NCI-H69 (cell line): Measurements from ENCODE around the gene TRIM24.

Source experiments
- DNase-seq: peaks from one replicate; lab custom pipeline; 2025; lab: John Stamatoyannopoulos, UW

The TRIM24 gene

DNA sequence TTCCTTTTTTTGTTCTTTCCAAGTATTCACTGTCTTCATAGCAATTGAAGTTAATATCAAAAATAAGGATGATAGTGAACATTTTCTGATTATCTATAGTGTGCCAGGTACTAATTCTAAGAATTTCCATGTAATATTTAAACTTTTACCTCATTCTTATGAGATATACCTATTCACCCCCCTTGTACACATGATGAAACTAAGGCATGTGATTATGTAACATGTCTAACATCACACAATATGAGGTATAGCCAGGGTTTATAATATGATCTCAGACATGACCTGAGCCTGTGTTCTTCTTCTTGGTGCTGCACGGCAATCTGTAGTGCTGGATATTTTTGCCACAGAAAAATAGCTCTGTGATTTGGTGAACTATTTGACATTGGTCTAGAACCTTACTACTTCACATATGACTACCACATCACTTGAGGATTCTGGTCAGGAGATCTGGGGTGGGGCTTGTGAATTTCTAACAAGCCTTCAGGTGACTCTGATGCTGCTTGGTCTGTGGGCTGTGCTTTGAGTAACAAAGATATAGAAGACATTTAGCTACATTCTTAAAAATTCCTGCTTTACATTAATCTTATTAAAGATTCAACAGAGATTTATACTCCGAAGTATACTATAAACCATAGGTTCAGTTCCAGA lies 79.1 kb downstream of the TRIM24 start:
- DNase-seq, result no peak

DNA sequence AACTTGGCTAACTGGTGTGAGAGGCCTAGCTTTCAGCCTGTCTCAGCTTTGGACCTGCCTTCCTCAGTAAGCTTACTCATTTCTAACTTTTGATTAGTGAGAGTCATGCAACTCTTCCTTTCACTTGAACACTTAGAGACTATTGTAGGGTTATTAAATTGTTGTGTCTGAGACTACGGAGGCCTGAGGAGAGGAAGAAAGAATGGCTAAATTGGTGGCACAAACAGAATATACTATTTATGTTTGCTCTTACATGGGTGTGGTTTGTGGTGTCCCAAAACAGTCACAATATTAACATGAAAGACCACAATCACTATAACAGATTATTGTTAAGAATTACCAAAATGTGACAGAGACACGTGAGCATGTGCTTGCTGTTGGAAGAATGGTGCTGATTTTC lies 82.1 kb downstream of the TRIM24 start:
- DNase-seq, result no peak

DNA sequence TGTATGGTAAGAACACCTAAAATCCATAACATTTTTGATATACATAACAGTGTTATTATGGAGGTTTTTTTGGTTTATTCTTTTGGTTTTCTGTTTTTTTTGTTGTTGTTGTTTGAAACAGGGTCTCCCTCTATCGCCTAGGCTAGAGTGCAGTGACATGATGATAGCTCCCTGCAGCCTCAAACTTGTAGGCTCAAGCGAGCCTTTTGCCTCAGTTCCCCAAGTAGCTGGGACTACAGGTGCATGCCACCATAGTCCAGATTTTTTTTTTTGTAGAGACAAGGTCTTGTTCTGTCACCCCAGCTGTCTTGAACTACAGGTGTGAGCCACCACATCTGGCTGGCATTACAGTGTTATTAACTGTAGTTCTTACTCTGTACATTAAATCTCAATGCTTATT lies 83.7 kb downstream of the TRIM24 start:
- no peak for DNase-seq

DNA sequence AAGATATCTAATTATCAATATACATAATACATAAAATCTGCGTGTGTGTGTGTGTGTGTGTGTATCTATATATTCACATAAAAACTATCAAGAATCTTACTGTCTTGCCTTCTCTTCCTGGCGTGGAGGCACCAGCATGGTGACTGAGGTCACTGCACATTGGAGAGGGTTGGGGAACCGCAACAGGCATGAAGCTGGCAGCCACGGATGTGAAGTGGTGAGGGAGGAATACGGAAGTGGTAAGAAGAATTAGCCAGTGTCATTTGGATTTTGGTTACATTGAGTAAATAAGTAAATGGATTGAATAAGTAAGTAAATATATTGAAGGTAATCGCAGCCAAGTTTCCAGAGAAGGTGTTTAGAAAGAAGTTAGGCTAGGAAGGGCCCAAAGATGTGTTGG lies 85.1 kb downstream of the TRIM24 start:
- DNase-seq, result no peak

DNA sequence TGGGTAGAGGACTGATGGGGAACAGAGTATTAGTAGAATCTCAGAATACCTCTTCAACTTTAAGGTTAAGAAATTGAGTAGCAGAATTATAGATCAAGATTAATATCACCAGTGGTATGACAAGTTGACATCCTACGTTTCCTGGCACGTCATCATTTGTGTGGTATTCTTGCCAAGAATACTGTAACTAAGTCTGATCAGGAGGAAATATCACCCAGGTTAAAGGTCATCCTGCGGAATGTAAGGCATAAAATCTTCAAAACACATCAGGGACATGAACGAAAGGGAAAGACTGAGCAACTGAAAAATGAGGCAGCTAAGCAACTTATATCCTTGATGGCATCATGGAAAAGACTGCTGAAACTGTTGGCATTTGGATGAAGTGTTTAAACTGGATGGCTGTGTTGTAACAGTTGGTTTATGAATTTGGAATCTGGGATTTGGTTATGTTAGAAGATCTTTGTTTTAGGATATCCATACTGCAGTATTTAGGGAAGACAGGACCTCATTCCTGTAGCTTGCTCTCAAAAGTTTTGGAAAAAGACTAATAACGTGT lies 86.1 kb downstream of the TRIM24 start:
- no peak for DNase-seq

DNA sequence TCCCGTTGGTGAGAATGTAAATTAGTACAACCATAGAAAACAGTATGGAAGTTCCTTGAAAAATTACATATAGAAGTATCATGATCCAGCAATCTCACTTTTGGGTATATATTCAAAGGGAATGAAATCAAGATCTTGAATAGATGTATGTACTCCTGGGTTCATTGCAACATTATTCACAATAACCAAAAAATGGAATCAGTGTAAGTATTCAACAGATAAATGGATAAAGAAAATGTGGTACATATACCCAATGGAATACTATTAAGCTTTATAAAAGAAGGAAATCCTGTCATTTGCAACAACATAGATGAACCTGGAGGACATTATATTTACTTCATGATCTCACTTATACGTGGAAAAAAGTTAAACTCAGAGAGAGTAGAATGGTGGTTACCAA lies 86.8 kb downstream of the TRIM24 start:
- no peak for DNase-seq

DNA sequence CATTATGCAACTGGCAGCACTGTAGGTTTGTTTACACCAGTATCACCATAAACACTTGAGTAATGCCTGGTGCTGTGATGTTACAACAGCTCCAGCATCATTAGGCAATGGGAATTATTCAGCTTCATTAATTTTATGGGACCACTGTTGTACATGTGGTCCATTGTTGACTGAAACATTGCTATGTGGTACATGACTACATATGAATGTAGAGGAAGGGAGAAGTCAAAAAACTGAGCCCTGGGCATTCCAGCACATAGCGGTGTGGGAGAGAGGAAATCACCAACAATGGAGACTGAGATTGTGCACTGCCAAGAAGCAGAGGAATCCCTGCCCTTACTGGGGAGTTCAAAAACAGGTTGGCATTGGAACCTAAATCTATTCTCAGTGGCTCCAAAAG lies 89.0 kb downstream of the TRIM24 start:
- no peak for DNase-seq

DNA sequence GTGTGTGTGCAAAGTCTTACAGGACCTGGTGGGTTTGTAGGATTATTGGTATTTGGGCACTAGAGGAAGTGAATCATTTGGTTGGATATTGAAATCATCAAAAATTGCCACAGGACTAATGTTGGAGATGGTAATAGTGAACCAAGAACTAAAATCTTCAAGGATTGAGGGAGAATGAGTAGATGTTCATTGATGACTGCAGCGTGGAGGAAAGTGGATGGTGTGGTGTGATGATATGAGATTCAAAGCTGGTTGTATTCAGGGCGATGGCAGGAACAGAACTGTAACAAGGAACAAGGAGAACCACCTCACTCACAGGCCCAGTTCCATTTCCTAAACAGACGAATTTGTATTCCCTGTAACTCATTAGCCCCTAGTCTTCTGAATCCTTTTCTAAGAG lies 90.3 kb downstream of the TRIM24 start:
- no peak for DNase-seq

DNA sequence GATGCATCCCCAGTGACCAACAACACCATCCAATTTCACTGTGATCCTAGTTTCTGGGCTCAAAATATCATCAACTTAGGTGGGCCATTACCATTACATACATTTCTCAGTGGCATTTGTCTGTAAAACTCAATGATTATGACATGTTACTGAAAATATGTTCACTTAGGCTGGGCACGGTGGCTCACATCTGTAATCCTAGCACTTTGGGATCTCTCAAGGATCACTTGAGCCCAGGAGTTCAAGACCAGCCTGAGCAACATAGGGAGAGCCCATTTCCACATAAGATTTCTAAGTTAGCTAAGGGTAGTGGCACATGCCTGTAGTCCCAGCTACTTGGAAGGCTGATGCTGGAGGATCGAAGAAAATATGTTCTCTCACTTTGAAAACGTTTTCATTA lies 91.0 kb downstream of the TRIM24 start:
- DNase-seq, result no peak

DNA sequence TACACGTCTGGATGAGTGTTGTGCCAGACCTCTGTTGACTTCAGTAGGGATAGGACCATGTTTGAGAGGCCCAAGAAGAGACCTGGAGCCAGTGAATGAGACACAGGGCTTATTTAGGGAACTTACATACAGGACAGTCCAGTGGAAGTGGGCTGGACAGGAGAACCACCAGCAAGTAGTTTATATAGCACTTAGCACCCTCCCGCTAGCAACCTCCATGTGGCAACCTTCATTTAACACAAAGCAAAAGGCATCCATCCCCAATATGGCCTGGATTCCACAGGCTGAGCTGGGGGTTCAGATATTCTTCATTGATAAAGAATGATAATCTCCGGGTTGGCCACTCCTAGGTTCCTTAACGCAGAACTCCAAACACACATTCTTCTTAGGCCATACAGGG lies 93.7 kb downstream of the TRIM24 start:
- DNase-seq, result no peak

DNA sequence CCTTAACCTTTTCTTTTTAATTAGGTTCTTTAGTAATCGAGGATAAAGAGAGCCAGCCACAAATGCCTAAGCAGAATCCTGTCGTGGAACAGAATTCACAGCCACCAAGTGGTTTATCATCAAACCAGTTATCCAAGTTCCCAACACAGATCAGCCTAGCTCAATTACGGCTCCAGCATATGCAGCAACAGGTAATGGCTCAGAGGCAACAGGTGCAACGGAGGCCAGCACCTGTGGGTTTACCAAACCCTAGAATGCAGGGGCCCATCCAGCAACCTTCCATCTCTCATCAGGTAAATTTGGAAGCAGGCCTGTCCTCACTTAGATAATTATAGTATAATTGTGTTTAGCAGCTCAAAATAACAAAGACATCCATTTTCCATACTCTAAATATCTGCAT lies 94.6 kb downstream of the TRIM24 start:
- DNase-seq, result no peak

DNA sequence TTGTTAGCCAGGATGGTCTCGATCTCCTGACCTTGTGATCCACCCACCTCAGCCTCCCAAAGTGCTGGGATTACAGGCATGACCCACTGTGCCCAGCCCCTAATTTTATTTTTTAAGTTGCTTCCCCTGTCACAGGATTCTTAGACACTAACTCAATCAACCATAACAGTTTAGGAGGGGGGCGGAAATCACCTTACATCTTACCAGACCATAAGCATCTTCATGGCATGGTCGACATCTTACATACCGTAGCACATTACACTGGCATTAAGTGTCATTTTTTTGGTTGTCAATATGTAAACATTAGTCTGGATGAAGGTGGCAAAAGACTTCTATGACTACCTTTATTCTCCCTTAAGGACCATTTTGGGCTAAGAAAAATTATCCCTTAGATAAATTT lies 95.6 kb downstream of the TRIM24 start:
- no peak for DNase-seq

DNA sequence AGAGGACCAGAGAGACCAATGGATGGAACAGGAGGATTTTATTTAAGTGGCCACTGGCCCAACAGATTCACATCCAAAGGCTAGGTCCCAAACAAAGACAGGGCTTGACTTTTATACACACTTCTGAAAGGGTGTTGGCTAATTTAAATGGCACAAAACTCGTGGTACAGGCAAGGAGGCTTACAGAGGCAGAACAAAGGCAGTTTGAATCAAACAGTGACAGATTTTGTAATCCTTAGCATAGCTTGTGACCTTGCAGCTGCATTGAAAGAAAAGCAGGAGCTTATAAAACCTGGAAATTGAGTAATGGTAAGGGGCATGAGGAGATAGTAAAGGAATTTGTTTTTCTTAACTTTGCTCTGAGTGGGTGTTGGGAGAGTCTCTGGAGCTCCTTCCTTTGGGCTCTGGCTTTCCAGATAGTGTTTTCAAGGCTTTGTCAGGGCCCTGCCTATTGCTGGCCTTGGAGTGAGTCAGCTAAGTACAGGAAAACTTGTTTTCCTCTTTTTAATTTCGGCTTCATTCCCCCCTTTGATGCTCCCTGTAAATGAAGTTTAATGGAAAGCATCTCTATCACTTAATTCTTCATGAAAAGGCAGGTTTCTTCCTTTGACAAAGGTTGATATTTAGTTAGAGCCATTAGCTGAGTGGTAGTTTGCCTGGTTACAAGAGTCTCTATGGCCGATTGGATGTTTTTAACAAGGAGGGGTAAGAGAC lies 96.9 kb downstream of the TRIM24 start:
- no peak for DNase-seq

DNA sequence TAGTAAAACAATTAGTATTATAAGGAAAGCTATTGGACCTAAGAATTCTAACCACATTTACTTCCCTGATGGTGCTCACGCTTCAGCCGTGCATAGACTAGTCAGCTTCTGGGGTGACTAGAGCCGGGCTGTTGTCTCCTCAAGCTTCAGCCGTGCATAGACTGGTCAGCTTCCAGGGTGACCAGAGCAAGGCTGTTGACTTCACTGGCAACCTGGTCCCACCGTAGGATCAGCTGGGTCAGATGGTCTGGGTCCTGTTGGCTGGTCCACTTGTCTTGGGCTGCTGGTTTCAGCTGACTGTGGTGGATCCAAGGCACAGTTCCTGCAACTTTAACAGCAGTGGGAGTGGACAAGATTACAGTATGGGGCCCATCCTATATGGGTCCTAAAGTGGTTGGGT lies 99.4 kb downstream of the TRIM24 start:
- DNase-seq, result no peak

DNA sequence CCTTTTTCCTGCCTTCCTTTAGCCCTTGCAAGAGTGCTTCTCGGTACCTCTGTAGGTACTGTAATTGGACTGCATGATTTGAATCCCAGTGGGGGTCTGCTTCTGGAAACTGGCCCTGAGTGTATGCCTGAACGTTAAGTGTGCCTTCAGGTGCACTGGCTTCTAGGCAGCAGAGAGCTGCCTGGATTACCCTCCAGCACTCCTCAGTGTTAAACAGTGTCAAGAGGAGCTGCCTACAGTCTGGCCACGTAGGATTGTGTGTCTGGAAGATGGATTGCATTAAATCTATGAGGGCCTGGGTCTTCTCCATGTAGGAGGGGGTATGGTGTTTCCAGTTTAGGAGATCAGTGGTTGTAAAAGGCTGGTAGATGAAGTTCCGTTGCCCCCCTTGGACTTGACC lies 103.7 kb downstream of the TRIM24 start:
- DNase-seq, result no peak

DNA sequence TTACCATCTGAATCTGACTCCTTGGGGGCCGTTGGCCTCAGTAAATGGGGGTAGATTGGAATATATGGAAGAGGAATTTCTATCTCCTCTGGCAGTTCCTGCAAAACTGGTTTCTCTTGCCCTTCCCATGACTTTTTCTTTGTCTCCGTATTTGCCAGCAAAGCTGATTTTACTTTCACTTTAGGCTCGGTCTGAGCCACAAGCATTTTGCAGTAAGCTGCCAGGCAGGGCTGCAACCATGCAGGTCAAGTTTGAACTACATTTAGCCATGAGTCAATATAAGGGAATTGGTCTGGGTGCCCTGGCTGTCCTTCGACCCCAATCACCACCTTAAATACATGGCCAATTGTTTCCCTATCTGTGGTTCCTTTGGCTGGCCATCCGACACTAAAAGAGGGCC lies 104.3 kb downstream of the TRIM24 start:
- no peak for DNase-seq

DNA sequence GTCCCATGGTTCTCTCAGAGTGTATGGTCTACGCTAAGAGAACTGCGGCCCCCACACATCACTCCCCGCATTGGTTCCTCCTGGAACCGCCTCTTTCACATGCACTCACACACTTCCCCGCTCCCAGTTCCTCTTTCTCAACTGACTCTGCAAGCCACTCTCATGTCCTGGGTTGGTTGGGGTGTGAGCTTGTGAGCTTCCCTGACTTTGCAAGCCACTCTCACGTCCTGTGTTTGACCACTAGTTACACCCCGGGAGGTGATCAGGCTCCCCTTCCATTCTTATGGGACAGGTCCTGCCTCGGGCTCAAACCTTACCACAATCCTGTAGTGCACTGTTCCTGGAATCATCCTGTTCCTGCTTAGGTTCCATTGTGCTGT lies 105.0 kb downstream of the TRIM24 start:
- DNase-seq, result no peak

DNA sequence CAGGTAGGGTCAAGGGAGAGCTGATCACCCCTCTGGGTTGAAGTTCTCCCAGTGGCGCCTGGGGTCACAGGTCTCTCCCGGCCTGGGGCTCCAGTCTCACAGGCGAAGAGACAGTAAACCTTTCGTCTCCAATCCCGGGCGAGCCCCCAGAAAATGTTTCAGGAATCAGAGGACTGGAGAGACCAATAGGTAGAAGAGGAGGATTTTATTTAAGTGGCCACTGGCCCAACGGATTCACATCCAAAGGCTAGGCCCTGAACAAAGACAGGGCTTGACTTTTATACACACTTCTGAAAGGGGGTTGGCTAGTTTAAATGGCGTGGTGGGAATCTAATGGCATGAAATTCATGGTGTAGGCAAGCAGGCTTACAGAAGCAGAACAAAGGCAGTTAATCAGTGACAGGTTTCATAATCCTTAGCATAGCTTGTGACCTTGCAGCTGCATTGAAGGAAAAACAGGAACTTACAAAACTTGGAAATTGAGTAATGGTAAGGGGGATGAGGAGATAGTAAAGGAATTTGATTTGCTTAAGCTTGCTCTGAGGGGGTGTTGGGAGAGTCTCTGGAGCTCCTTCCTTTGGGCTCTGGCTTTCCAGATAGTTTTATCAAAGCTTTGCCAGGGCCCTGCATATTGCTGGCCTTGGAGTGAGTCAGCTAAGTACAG lies 105.5 kb downstream of the TRIM24 start:
- peak; percentile 50 for DNase-seq

DNA sequence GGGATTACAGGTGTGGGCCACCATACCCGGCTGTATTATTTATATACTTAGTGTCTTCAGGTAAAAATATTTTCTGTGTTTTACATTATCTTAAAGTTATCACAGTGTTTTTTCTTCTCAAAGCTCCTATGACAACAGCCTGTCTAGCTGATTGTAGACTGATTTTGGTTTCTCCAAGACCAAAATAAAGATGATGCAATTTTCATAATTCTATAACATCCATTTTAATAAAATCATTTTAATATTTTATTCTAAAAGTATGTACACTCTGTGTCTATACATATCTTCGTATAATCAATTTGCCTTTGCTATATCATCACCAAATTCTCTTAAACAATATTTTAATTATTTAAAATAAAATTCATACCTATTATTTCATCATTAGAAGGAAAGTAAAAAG lies 108.6 kb downstream of the TRIM24 start:
- no peak for DNase-seq

DNA sequence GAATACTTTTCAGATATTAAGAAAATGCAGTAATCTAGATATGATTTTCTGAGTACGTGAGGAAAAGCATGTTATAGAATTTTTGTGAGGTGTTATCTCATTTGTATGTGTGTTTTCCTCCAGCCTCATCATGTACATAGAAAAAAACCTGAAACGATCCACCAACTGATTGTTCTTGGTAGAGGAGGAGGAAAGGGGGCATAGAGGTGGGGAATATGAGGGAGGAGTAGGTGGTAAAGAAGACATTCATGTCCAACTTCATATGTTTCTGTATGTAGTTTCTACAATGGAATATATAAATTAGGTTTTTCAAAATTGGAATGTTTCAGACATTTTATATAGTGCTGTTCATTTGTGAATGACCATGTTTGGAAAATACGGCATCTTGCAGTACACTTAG lies 109.4 kb downstream of the TRIM24 start:
- DNase-seq, result no peak

DNA sequence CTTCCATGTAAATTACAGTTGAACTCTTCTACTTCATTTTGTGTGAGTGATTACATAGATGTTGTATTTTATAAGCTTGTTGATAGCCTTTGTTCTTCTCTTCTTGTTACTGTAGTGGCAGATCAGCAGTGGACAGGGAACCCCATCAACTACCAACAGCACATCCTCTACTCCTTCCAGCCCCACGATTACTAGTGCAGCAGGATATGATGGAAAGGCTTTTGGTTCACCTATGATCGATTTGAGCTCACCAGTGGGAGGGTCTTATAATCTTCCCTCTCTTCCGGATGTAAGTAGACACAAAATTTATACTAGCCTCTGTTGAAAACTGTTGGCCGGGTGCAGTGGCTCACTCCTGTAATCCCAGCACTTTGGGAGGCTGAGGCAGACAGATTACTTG lies 110.7 kb downstream of the TRIM24 start:
- DNase-seq, result no peak

DNA sequence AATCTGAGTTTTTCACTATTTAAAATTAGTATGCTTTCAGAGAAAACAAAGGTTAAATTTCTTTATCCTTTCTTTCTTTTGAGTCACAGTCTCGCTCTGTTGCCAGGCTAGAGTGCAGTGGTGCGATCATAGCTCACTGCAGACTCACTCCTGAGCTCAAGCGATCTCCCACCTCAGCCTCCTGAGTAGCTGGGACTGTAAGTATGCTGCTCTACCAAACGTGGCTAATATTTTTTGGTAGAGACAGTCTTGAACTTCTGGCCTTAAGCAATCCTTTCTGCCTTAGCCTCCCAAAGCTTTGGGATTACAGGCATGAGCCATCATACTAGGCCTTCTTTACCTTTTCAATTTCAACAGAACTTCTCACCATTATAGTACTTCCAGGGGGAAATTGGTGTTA lies 113.7 kb downstream of the TRIM24 start:
- DNase-seq, result no peak

DNA sequence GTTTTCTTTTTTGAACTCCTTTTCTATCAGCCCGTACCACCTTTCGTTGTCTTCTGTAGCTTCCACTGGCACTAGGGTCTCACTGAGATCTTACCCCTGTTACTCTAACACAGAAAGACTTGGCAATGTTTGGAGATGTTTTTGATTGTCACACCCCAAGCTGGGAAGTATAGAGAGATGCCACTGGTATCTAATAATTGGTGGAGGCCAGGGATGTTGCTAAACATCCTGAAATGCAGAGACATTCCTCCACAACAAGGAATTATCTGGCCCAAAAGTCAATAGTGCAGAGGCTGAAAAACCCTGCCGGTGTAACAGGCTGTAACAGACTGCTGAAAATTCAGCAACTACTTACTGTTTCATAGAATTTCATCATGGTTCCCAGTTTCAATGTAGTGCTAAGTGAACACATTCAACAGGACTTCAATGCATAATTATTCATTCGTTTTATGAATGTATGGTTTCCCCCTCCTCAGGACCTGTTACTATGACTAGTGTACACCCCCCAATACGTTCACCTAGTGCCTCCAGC lies 115.9 kb downstream of the TRIM24 start:
- DNase-seq, result no peak
